NB4 (cell line): ENCODE data around the gene PAK6.

Experiments used
- CTCF ChIP-seq: IDR thresholded peaks from one replicate; pipeline ENCODE4 v1.5.1; 2012; ENCODE audit warnings: low read depth, low read length
- MYC ChIP-seq: IDR thresholded peaks from 2 replicates; pipeline ENCODE4 v1.6.1; 2011; ENCODE audit warnings: low read depth, low read length

DNA sequence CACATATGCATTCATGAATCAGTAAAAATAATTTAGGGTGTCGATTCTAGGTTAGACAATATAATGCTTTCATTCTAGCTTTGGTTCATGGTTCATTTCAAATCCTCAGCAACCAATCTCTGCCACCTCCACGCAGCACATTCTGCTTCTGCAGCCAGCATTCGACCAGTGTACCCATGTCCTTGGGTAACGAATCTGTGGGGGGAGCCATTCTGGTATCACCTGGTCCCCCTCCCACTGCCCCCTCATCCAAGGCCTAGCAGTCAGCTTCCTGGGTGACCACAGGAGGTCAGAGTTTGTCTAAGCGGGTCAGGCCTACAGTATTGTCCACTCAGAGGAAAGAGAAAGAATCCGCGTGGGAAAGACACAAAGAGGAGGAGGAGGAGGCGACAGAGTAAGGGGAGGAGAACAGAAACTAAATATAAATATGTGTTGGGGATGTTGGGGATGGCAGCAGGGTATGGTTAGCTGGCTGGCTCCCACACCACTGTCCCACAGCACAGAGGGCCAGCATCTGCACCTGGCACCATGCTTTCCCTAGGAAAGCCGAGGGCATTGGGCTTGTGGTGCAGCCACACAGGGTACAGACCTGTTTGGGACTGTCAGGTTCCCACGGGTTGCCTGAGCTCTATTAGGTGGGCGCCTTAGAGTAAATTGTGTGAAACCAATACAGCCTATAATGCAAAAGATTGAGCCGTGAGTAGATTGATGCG is 12.1 kb downstream of the PAK6 start:
- TF ChIP-seq CTCF (no peak), MYC (no peak)
